Activated CD4-positive, alpha-beta T cell treated with anti-CD3 and anti-CD28 coated beads for 48 hours (primary cell): ENCODE measurements around the gene KRTAP12-2.
"Not testable (repeated sequence)": the region's sequence is repeated elsewhere in the genome, so short reads cannot be mapped to it uniquely, and the experiment has no call there.

ENCODE experiments used
- DNase-seq: peaks from one replicate; pipeline ENCODE4 v3.0.0-alpha.2; 2020

KRTAP12-2 gene

GRCh38 chr21:44649521-44650100, 17.1 kb downstream of the KRTAP12-2 start:
- DNase-seq = no peak

- no peak for DNase-seq
These were observed 18.0 kb downstream of the KRTAP12-2 start for GRCh38 chr21:44648557-44649311.

GRCh38 chr21:44647222-44647552, 19.5 kb downstream of the KRTAP12-2 start:
- DNase-seq = no peak

GRCh38 chr21:44646366-44647221, 20.1 kb downstream of the KRTAP12-2 start, which contains the start of gene KRTAP10-11:
Gene KRTAP10-11, plus strand, starts transcription at chr21:44646414. Its CDS starts 45 bp downstream, at chr21:44646459.
- DNase-seq = not testable (repeated sequence)

- no peak for DNase-seq
These were observed 21.8 kb downstream of the KRTAP12-2 start for GRCh38 chr21:44644878-44645277.

- no peak for DNase-seq
These were observed 22.9 kb downstream of the KRTAP12-2 start for GRCh38 chr21:44643741-44644310.

GRCh38 chr21:44640761-44641160, 26.0 kb downstream of the KRTAP12-2 start:
- DNase-seq = no peak

GRCh38 chr21:44639331-44639655, 27.4 kb downstream of the KRTAP12-2 start:
- DNase-seq = no peak

GRCh38 chr21:44638506-44639330, 28.0 kb downstream of the KRTAP12-2 start:
- not testable (repeated sequence) for DNase-seq

GRCh38 chr21:44637851-44638348, 28.8 kb downstream of the KRTAP12-2 start:
- not testable (repeated sequence) for DNase-seq

- DNase-seq = no peak
These were observed 29.5 kb downstream of the KRTAP12-2 start, which contains the start of gene KRTAP10-10 for GRCh38 chr21:44637018-44637850. Gene KRTAP10-10, plus strand, starts transcription at chr21:44637356. Its CDS starts 62 bp downstream, at chr21:44637418.

GRCh38 chr21:44636209-44637017, 30.3 kb downstream of the KRTAP12-2 start:
- no peak for DNase-seq

- DNase-seq = no peak
These were observed 34.7 kb downstream of the KRTAP12-2 start for GRCh38 chr21:44632067-44632466.

GRCh38 chr21:44630440-44630839, 36.3 kb downstream of the KRTAP12-2 start:
- DNase-seq = no peak

- no peak for DNase-seq
These were observed 37.9 kb downstream of the KRTAP12-2 start for GRCh38 chr21:44628707-44629391.

- not testable (repeated sequence) for DNase-seq
These were observed 38.9 kb downstream of the KRTAP12-2 start for GRCh38 chr21:44627831-44628233.

- DNase-seq = not testable (repeated sequence)
These were observed 39.4 kb downstream of the KRTAP12-2 start for GRCh38 chr21:44627181-44627822.

- no peak for DNase-seq
These were observed 40.0 kb downstream of the KRTAP12-2 start, which contains the start of gene KRTAP10-9 for GRCh38 chr21:44626673-44627143. Gene KRTAP10-9, plus strand, starts transcription at chr21:44627093. Its CDS starts 79 bp downstream, at chr21:44627172.

GRCh38 chr21:44626262-44626661, 40.5 kb downstream of the KRTAP12-2 start:
- no peak for DNase-seq
